ENCODE results near the gene ADGRB2.

DNA sequence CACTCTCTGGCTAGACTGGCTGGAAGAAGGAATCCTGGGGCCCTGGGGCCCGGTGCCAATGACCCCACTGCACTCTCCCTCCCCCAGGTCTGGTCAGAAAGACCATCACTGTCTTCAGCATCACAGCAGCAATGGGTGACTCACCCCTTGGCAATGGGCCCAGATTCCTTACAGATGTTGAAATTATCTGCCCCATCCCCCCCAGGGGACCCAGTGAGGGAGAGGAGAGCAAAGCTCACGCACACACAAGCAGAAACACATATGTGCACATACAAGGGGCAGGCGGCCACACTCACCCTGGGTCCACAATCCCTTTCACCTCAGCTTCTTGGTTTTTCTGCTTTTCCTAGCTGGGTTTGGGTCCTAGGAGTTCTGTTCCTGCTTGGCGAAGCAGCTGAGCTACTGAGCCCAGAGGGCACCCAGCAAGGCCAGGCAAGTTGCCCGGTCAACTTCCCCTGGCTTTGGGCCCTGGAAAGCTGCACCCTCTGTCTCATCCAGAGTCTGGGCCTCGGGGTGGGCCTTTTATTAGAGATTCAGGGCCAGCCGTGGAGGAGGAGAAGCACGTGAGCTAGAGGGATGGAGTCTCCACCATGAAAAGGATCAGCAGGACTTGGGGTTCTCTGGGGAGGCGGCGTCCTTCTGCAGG is 62.9 kb downstream of the ADGRB2 start:
- TF ChIP-seq, protein P1, sequence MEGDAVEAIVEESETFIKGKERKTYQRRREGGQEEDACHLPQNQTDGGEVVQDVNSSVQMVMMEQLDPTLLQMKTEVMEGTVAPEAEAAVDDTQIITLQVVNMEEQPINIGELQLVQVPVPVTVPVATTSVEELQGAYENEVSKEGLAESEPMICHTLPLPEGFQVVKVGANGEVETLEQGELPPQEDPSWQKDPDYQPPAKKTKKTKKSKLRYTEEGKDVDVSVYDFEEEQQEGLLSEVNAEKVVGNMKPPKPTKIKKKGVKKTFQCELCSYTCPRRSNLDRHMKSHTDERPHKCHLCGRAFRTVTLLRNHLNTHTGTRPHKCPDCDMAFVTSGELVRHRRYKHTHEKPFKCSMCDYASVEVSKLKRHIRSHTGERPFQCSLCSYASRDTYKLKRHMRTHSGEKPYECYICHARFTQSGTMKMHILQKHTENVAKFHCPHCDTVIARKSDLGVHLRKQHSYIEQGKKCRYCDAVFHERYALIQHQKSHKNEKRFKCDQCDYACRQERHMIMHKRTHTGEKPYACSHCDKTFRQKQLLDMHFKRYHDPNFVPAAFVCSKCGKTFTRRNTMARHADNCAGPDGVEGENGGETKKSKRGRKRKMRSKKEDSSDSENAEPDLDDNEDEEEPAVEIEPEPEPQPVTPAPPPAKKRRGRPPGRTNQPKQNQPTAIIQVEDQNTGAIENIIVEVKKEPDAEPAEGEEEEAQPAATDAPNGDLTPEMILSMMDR (IDR thresholded peaks at IDR 0.05; ENCODE audit: borderline replicate concordance, extremely low read depth, low read length, poor library complexity, severe bottlenecking) = no peak
- no peak for TF ChIP-seq EZH2 (IDR thresholded peaks at IDR 0.05; ENCODE audit: borderline replicate concordance, low read depth, low read length, severe bottlenecking)

All from DND-41 (cell line).